Gastrocnemius medialis (tissue), 4 donors: ENCODE data around the gene DRC3.

ENCODE experiments used
- POLR2A ChIP-seq, 2 donors: fragments of 450-650 bp; IDR thresholded peaks; one replicate each; pipeline ENCODE4 v1.6.1; 2017; ENCODE audit warnings: antibody characterized with exemption in 2 of 2, mild to moderate bottlenecking in 2 of 2, moderate library complexity in 2 of 2
- TF ChIP-seq, protein P1 (sequence below), 5 experiments: fragments of 450-650 bp in 3 of 5; fragments of 200-600 bp in 2 of 5; sonication (generic) in 2 of 5; IDR thresholded peaks in 4 of 5; conservative IDR thresholded peaks in 1 of 5; 1 replicate in 4 of 5; 2 replicates in 1 of 5; pipeline ENCODE4 v1.5.1; 2016 to 2019; ENCODE audit warnings: antibody characterized with exemption in 5 of 5, mild to moderate bottlenecking in 3 of 5, moderate library complexity in 3 of 5

DNA sequence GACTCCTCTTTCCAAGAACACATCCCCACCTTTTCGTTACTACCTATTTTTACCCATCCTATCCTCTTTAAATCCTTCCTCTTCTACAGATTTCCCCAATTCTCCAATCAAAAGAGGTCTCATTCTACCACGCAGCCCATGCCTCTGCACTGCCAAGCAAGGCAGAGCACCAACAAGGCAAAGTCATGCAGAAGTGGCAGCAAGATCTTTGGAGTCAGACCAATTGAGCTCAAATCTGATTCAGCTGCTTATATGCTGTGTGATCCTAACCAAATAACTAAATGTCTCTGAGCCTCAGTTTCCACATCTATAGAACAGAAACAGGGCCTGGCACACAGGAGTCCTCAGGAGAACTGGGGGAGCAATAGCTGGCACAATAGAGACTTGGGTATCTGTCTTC, 41.5 kb upstream of the DRC3 start:
- no peak for TF ChIP-seq POLR2A (IDR thresholded peaks at IDR 0.05)
- TF ChIP-seq, protein P1, sequence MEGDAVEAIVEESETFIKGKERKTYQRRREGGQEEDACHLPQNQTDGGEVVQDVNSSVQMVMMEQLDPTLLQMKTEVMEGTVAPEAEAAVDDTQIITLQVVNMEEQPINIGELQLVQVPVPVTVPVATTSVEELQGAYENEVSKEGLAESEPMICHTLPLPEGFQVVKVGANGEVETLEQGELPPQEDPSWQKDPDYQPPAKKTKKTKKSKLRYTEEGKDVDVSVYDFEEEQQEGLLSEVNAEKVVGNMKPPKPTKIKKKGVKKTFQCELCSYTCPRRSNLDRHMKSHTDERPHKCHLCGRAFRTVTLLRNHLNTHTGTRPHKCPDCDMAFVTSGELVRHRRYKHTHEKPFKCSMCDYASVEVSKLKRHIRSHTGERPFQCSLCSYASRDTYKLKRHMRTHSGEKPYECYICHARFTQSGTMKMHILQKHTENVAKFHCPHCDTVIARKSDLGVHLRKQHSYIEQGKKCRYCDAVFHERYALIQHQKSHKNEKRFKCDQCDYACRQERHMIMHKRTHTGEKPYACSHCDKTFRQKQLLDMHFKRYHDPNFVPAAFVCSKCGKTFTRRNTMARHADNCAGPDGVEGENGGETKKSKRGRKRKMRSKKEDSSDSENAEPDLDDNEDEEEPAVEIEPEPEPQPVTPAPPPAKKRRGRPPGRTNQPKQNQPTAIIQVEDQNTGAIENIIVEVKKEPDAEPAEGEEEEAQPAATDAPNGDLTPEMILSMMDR (IDR thresholded peaks at IDR 0.05 in 4 of 5, conservative IDR thresholded peaks at IDR 0.05 in 1 of 5): no peak
